ENCODE results near the gene OR14A2.
A peak's percentile ranks its signal among the peaks of the same experiment; 100 is the strongest.
"Not testable (repeated sequence)": the region's sequence is repeated elsewhere in the genome, so short reads cannot be mapped to it uniquely, and the experiment has no call there.

OR14A2 gene

GRCh38 chr1:247746391-247746935 is 1.5 kb downstream of the OR14A2 start:
- DNase-seq (ENCODE audit: low read depth, low spot score), result peak; percentile 37
- H3K4me3 ChIP-seq (ENCODE audit: low read depth, low read length), result no peak overlapping the region
- in situ Hi-C loops (cut with HindIII; ENCODE audit: low sequenced_read_pairs), result no loop called here
- TF ChIP-seq CTCF (IDR thresholded peaks at IDR 0.05; ENCODE audit: low read depth, low read length), result no peak

DNA sequence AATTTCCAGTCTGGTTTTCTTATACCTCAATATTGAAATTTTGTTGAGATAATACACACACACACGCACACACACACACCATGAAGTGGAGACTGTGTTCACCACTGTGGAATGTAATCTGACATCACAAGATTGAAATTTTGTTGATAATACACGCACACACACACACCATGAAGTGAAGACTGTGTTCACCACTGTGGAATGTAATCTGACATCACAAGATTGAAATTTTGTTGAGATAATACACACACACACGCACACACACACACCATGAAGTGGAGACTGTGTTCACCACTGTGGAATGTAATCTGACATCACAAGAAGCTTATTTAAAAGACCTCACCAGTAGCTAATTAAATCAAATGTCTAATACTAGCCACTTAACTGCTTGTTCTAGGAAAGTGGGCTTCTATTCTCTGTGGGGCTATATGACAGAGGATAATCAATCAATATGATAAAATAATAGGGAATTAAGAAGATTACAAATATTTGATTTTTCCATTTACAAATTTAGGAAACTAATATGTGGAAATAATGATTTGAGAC is 5.7 kb downstream of the OR14A2 start:
- H3K4me3 ChIP-seq (ENCODE audit: low read depth, low read length); in situ Hi-C loops (cut with HindIII; ENCODE audit: low sequenced_read_pairs): not testable (repeated sequence)
- DNase-seq (ENCODE audit: low read depth, low spot score), result peak; percentile 72

DNA sequence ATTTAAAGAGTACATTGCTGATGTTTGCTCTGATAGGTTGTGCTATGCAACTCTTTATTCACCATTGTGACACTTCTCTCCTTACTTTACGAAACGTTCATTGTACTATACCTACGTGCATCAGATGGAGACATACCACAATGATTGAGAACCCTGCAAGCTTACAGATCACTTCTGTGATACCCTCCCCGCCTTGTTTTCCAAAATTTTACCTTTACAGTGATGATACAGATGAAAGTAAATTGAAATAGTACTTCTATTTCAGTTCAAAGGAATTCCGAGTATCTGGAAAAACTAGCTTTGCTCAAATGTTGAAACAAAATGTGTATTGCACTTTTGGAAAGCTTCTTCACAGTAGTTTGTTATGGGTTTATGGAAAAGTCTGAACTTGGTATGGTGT is 6.2 kb downstream of the OR14A2 start:
- no peak for DNase-seq (ENCODE audit: low read depth, low spot score)
- in situ Hi-C loops (cut with HindIII; ENCODE audit: low sequenced_read_pairs), result no loop called here
- TF ChIP-seq CTCF (IDR thresholded peaks at IDR 0.05; ENCODE audit: low read depth, low read length), result no peak
- H3K4me3 ChIP-seq (ENCODE audit: low read depth, low read length), result no peak overlapping the region

DNA sequence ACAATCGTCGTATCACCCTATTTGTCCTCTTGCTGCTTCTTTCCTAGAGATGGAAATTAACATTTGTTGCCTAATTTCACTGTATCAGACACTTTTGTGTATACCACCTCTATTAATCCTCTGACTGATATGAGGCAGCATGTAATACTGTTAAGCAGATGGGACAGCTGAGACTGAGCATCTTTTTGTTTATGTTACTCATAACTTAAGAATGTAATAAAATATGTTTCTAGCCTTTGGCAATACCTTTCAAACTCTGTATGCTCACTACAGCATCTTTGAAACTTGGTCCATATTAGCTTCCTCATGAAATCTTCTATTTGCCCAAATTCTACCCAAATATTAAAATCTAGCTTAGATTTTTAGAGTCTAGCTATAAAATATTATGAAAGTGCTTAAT is 7.2 kb downstream of the OR14A2 start:
- H3K4me3 ChIP-seq (ENCODE audit: low read depth, low read length), result no peak overlapping the region
- in situ Hi-C loops (cut with HindIII; ENCODE audit: low sequenced_read_pairs), result no loop called here
- no peak for TF ChIP-seq CTCF (IDR thresholded peaks at IDR 0.05; ENCODE audit: low read depth, low read length)
- no peak for DNase-seq (ENCODE audit: low read depth, low spot score)

GRCh38 chr1:247738315-247738714 is 9.6 kb downstream of the OR14A2 start, which contains the start of gene OR14K1:
Gene OR14K1 (plus strand): TSS chr1:247738615. CDS start chr1:247738615, 0 bp downstream.
- TF ChIP-seq CTCF (IDR thresholded peaks at IDR 0.05; ENCODE audit: low read depth, low read length), result no peak
- in situ Hi-C loops (cut with HindIII; ENCODE audit: low sequenced_read_pairs), result no loop called here
- no peak for DNase-seq (ENCODE audit: low read depth, low spot score)
- H3K4me3 ChIP-seq (ENCODE audit: low read depth, low read length), result no peak within 1 kb of the TSS

- in situ Hi-C loops (cut with HindIII; ENCODE audit: low sequenced_read_pairs), result no loop called here
- no peak for DNase-seq (ENCODE audit: low read depth, low spot score)
- H3K4me3 ChIP-seq (ENCODE audit: low read depth, low read length), result no peak overlapping the region
- TF ChIP-seq CTCF (IDR thresholded peaks at IDR 0.05; ENCODE audit: low read depth, low read length), result no peak
Measured at GRCh38 chr1:247721222-247721621, 26.7 kb downstream of the OR14A2 start.

GRCh38 chr1:247716546-247716945 is 31.4 kb downstream of the OR14A2 start, which contains the start of gene OR6F1:
Gene OR6F1 (minus strand): TSS chr1:247716646. CDS start chr1:247712755, 3,891 bp downstream.
- in situ Hi-C loops (cut with HindIII; ENCODE audit: low sequenced_read_pairs), result no loop called here
- TF ChIP-seq CTCF (IDR thresholded peaks at IDR 0.05; ENCODE audit: low read depth, low read length), result no peak
- H3K4me3 ChIP-seq (ENCODE audit: low read depth, low read length), result no peak within 1 kb of the TSS
- no peak for DNase-seq (ENCODE audit: low read depth, low spot score)

Data from astrocyte of the spinal cord (primary cell).